GM19240 (cell line): ENCODE results near the gene ZSWIM3.

ENCODE experiments used
- DNase-seq: peaks from one replicate; pipeline ENCODE4 v3.0.0; 2011; ENCODE audit warnings: low spot score; ENCODE audit not compliant: insufficient read length

ZSWIM3 gene

DNA sequence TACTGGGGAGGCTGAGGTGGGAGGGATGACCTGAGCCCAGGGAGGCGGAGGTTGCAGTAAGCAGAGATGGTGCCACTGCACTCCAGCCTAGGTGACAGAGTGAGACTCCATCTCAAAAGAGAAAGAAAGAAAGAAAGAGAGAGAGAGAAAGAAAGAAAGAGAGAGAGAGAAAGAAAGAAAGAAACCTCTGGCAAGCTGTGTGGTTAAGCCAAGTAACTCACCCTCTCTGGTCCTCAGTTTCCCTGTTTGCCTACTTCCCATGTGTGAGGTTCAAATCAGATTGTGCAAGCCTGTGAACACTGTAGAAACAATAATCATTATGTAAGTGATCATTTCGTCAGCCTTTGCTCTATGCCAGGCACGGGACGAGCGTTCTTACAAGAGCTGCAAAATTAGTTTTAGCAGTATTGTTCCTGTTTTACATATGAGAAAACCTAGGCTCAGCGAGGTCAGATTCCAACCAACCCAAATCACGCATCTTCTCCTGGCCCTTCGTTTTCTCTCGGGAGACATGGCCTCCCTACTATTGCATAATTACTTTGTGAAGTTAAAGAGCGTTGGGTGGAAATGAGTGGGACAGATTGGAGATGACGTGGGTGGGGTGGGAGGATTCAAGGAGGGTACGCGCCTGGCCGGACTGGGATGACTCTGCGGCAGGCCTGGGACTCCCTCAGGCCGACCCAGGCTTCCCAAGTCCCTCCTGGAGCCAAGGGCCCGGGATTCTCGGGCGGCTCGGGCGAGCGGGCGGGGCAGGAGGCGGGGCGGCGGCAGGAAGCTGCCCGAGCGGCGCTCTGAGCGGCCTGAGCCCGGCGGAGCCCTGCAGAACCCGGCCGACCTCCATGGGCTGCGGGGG is 24.2 kb upstream of the ZSWIM3 start, which contains the start of gene SNX21:
Gene SNX21, plus strand, starts transcription at position 770 of the 853 bp plus-strand sequence. CDS start 121 bp downstream, outside the sequence.
- DNase-seq = no peak

DNA sequence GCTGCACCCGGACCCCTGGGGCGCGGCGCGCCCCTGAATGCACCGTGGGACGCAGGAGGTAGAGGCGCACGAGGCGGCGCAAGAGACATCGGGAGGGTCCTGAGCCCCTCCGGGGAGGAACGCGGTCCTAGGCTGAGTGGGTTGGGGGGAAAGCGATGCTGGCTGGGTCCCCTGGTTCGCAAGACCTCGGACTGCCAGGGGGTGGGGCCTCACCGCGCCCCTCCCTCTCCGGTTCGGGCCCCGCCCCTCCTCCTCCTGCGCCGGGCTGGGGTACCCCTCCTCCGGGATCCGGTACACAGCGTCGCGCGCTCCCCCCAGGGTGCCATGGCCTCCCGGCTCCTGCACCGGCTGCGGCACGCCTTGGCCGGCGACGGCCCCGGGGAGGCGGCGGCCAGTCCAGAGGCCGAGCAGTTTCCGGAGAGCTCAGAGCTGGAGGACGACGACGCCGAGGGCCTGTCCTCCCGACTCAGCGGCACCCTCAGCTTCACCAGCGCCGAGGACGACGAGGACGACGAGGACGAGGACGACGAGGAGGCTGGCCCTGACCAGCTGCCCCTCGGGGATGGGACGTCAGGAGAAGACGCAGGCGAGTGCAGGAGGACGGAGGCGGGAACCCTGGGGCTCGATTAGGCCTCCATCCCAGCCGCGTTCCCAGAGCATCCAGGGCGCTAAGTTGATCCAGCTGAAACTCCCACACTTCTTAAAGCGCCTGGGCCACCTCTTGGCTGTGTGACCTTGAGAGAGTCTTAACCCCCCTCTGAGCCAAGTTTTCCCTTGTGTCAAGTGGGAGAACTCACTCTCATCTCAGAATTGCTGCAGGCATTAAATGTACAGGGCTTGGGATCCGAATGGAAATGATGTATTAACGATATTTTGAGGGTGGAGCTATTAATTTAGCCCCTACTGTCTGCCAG is 23.3 kb upstream of the ZSWIM3 start:
- DNase-seq = no peak

DNA sequence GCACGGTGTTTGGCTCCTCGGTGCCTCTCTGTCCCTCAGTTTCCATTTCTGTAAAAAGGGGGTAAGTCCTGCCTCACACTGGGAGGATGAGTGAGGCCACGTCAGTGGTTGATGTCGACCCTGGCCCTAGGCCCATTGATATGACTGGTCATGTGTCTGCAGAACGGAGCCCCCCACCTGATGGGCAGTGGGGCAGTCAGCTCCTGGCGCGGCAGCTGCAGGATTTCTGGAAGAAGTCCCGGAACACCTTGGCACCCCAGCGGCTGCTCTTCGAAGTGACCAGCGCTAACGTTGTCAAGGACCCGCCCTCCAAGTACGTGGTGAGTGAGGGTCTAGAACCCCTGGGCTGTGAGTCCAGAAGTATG is 22.6 kb upstream of the ZSWIM3 start:
- no peak for DNase-seq

DNA sequence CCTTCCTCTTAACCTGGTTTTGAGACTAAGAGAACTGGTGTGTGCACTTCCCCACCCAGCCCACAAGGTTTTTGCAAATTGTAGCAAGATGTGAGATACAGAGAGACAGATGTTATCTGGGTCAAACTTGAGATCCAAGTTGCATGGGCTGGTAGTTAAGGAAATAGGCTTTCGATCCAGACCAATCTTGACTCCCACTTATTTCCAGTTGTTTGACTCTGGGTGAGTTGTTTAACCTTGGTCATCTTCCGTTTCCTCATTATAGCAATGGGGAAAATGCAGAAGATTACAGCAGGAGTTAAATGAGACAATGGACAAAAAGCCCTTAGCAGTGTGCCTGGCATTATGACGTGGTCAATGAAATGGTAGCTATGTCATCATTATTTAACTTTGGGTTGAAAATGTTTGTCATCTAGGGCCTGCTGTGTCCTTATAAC is 22.1 kb upstream of the ZSWIM3 start:
- DNase-seq = no peak

DNA sequence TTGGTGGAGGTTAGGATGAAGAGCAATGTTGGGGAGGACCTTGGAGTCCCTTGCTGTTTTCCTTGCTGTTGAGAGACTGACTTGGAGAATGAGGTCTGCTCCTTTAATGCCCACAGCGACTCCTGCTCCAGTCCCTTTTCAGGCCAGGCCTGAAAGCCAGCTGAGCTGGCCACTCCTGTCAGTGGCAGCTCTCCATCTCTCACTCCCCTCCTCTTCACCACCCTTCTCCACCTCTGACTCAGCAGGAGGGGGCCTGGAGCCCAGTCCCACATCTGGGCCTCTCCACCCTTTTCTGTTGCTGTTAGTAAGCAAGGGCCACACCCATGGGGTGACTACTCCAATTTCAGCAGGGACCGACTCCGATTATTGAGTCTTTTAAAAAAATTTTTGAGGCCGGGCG is 21.6 kb upstream of the ZSWIM3 start:
- DNase-seq = no peak

DNA sequence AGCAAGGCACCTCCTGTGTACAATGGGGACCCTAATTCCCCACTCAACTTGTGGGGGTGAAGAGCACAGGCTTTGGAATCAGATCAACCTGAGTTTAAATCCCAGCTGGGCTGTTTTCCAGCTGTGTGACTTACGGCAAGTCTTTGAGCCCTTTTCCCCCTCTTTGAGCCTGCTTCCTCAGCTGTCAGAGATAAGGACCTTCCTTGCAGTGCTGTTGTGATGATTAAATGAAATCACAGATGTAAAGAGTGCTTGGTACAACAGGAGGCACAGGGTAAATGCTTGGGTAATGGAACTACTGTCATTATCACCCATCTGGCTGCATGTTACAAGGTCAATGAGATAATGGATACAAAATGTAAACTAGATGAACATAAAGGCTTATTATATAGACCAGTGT is 20.6 kb upstream of the ZSWIM3 start:
- DNase-seq = no peak

DNA sequence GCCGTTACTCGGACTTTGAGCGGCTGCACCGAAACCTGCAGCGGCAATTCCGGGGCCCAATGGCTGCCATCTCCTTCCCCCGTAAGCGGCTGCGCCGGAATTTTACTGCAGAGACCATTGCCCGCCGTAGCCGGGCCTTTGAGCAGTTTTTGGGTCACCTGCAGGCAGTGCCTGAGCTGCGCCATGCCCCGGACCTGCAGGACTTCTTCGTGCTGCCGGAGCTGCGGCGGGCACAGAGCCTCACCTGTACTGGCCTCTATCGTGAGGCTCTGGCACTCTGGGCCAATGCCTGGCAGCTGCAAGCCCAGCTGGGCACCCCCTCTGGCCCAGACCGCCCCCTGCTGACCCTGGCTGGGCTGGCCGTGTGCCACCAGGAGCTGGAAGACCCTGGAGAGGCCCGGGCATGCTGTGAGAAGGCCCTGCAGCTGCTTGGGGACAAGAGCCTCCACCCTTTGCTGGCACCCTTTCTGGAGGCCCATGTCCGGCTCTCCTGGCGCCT is 16.7 kb upstream of the ZSWIM3 start:
- no peak for DNase-seq

DNA sequence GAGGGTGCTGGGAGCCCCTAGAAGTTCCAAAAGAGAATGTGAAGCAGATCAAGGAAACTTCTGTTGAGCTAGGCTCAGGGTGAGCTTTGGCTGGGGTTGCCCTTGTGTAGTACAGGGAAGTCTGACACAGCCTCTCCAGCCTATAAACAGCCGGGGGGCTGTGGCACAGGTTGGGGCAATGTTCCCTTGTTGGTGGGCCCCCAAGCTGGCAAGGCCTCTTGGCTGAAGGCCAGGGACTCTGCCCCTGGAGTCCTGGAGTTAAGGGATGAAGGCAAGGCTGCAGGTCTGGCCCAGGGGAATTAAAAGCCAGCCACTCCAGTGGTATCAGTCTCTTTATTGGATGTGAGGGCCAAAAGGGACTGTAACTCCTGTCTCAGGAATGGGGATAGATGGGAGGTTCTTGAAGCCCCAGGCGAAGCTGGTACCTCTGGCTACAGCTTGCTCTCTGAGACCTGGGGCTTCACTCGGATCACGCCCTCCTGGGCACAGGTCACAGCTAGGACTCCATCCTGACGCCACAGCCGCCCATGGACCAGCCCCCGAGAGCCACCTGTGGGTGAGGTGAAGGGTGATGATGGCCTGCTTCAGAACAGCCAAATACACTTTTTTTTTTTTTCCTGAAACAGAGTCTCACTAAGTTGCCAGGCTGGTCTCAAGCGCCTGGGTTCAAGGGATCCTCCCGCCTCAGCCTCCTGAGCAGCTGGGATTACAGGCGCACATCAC is 15.8 kb upstream of the ZSWIM3 start:
- no peak for DNase-seq

DNA sequence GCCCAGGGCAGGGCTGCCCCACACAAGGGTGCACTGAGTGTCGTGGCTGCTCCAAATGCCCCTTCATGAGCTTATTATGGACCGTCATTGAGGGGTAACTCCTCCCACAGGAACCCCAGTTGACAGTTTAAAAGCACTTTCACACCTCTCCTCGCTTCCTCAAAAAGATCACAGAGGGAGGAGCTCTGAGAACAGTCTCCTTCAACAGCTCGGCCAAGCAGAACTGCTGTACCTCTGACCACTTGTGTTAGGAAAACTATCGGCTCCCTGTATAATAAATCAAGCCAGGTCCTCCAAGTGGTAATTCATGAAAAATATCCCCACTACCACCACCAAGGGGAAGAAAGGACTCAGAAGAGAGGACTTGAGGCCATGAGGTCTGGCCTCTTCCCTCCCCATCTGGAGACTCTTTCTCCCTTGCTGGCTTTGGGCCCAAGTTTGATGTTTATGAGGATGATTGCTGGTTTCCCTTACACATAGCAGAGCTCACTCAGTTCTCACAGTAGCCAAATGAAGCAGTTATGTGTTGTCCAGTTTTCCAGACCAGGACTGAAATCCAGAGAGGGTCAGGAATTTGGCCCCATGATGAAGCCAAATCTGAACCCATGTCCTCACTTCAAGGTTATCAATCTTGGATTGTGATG is 15.1 kb upstream of the ZSWIM3 start:
- no peak for DNase-seq

DNA sequence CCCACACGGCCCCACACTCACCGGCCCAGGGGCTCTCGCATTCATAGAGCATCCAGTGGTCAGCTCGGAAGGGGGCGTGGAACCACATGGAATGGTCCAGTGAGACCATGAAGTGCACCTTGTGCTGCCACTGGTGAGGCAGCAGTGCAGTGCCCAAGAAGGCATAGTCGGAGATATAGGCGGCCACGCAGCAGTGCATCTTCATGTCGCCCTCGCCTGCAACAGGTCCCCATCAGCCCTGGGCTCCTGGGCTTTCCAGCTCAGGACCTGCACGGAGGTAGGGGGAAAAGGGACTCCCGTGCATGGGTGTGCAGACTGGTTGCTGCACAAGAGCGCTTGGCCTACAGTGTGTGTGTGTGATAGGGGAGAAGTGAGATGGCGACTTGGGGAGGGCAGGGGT is 13.9 kb upstream of the ZSWIM3 start:
- no peak for DNase-seq

DNA sequence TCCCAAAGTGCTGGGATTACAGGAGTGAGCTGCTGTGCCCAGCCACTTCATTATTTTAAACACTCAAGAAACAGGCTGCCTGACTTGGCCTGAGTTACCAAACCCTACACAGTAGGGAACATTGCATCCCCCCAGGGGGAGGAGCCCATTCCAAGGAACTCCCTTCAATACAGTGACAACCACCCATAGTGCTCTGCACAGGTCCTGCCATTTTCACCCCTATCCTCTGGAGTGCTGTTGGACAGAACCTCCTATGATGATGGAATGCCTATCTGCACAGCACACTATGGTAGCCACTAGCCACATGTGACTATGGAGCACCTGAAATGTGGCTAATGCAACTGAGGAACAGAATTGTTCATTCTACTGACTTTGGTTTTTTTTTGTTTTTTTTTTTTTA is 12.0 kb upstream of the ZSWIM3 start:
- DNase-seq = no peak

DNA sequence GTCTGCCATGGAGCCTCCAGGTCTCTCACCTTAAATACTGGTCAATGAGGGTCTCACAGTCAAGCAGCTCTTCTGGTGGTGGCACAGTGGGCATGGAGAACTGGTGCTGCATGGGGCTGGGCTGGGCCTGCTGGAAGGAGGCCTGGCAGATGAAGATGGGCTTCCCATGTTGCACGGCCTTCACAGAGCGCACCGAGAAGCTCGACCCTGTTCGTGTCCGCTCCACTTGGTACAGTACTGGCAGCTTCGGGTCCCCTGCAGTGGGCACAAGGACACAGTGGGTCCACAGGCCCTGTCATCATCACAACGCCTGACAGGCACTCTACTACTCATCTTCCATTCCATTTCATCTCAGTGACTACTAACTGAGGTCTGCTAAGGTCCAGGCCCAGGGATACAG is 9.0 kb upstream of the ZSWIM3 start:
- no peak for DNase-seq

DNA sequence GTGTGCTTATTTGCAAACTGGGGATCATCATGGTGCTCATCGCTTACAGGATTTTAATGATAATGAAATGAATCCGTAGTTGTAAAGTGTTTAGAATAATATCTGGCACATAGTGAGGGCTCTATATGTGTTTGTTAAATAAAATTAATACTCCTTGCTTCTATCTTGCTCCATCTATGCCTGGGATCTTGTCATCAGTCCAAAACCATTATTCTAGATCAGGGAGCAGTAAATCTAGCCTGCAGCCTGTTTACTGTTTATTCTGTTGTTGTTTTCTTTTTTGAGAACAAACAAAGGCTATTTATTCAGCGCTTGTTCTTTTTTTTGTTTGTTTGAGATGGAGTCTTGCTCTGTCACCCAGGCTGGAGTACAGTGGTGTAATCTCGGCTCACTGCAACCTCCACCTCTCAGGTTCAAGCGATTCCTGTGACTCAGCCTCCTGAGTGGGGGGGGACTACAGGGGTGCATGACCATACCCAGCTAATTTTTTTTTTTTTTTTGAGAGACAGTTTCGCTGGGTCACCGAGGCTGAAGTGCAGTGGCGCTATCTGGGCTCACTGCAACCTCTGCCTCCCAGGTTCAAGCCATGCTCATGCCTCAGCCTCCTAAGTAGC is 8.3 kb upstream of the ZSWIM3 start:
- DNase-seq = no peak

DNA sequence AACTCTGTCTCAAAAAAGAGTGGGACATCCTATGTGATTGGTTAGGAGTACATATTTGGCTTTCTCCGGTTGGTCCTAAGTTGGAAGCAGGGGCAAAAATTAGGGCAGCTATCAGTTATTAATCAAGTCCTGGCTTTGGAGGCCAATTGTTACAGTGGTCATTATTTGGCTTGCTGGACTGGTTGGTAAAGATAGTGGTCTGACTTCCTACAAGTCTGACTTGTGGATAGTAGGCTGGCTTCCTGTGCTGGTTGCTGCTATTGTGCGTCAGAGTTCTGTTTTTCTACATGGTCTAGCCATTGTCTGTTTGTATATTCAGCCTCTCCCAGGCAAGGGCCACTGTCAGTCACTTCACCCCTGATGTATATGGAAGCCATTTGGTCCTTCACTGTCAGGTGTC is 7.2 kb upstream of the ZSWIM3 start:
- no peak for DNase-seq

DNA sequence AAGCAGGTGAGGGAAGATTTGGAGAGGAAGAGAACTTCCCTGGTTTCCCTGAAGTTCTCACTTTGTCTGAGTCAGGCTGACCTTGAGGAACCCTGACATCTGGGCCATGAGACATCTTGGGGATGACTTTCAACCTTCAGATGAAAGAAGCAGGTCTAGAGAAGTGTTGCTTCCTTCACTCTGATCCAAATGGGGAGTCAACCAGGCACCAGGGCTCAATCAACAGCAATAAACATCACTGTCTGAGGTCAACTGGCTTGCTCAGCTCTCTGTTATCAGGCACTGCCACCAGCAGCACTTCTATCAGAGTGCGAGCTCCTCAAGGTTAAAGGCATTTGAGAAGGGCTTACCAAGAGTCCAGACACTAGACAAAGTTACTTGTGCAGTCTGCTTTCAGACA is 6.5 kb upstream of the ZSWIM3 start:
- no peak for DNase-seq

DNA sequence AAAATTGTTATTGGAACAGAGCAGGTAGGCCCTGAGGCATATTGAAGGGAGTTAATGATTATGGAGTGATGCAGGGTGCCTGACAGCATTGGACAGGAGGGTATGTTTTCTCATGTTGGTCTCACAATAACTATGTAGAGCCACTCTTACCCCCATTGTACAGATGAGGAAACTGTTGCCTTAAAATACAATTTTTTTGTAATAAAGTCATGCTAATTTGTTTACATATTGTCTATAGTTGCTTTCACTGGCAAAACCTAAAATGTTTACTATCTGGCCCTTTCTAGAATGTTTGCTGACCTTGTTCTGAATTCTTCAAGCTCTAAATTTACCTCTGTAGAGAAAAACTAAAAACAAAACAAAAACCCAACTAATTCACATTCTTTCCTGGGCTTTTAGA is 5.9 kb upstream of the ZSWIM3 start:
- no peak for DNase-seq

DNA sequence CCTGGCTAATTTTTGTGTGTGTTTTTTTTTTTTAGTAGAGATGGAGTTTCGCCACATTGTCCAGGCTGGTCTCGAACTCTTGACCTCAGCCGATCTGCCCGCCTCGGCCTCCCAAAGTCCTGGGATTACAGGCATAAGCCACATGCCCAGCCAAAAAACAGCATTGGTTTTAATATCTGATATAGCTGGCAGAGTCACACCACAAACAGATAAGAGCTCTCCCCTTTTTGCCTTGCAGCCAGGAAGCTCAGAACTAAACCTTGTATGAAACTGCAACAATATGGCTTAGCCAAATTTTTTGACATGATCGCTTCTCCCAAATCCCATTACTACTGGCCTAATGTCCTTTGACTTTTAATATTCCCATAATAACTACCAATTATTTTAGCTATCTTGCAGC is 5.1 kb upstream of the ZSWIM3 start:
- DNase-seq = no peak

DNA sequence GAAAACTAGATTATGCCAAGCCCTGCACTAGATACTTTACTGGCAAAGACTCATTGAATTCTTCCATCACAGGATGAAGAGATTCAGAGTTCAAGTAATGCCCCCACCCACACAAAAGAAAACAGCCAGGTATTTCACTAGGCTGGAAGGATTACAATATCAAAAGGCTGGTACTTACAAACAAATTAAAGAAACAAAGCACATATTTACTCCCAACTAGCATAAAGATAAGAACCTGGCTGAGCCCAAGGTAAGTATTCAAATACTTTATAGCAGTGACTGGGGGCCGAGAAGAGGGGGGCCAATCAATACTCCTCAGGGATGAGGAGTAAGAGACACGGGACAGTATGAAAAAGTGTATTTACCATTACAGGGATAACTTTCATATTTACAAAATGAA is 3.9 kb upstream of the ZSWIM3 start:
- no peak for DNase-seq

DNA sequence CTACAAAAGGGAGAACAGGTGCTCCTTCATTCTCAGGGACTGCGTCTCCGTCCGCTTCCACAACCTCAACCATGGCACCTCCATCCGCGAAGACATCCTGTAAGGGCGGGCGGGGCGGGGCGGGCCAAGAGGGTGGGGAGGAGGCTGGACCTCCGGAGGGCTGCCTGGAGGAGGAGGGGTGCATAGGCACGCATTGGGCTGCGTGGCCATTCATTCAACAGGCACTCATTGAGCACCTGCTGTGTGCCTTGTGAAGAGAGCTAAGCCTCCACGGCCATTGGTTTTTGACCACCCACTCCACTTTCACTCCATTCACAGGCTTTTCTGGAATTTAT is 435 bp downstream of the ZSWIM3 start:
- peak; percentile 62 for DNase-seq

DNA sequence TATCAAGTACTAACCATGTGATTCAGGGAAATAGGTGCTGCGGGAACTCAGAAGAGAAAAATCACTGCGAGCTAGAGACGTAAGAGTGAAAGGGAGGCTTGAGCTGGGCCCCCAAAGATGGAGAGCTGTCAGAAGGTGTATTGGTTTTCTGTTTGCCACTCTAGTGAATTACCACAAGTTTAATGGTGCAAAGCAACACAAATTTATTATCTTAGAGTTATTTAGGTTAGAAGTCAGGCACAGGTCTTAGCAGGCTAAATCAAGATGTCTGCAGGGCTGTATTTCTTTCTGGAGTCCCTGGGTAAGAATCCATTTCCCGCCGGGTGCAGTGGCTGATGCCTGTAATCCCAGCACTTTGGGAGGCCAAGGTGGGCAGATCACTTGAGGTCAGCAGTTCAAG is 2.5 kb downstream of the ZSWIM3 start:
- DNase-seq = no peak
